Myocyte (in vitro differentiated cells): Measurements from ENCODE around the gene CAPN13. TPM values are rescaled to one million over a fixed set of nuclear protein-coding genes. Genes with fewer than 3 reads are reported as not detected.

Experiments used
- DNase-seq: peaks from one replicate; pipeline ENCODE4 v3.0.0-alpha.2; 2012; ENCODE audit warnings: low read depth
- total RNA-seq: library from RNA; depleted of rRNA; stranded (reverse); fragments of >200 nt; gene quantifications from 2 replicates; pipeline ENCODE4 v1.2.3, GENCODE V29; 2014

Gene CAPN13
- total RNA-seq, 1 donor from 2014 or later: not detected

DNA sequence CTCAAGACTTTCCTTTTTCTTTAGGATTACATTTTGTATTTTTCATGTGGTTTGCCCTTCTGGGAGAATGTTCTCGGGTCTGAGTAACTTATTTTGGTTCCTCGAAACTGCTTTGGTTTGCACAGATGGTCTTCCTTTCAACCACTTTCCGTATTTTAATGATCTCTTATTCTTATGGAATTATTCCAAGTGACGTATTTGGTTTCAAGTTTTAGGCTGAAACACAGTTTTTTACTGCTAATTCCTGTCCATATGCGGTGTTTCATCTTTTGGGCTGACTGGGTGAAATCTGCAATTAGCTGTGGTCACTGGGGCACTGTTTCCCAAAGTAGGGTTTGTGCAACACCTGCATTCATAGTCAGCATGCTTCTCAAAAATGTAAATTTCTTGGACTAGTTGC is 122.7 kb downstream of the CAPN13 start:
- no peak for DNase-seq

DNA sequence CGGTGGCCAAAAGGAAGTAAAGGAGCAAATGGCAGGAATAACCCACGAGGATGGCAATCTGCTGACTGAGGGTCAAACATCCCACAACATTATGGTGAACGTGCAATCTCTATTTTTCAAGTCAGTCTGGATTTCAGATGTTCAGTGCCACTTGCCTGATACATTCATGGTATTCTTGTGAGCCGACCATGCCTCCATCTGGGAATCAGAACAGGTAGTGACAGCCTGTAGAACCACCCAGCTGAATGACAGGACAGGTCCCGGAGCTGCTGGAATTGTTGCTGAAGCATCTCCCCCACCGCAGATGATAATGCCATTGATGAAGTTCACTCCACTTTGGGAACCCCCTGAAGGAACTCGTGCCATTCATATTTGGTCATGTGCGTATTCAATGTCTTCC is 123.2 kb downstream of the CAPN13 start:
- no peak for DNase-seq

DNA sequence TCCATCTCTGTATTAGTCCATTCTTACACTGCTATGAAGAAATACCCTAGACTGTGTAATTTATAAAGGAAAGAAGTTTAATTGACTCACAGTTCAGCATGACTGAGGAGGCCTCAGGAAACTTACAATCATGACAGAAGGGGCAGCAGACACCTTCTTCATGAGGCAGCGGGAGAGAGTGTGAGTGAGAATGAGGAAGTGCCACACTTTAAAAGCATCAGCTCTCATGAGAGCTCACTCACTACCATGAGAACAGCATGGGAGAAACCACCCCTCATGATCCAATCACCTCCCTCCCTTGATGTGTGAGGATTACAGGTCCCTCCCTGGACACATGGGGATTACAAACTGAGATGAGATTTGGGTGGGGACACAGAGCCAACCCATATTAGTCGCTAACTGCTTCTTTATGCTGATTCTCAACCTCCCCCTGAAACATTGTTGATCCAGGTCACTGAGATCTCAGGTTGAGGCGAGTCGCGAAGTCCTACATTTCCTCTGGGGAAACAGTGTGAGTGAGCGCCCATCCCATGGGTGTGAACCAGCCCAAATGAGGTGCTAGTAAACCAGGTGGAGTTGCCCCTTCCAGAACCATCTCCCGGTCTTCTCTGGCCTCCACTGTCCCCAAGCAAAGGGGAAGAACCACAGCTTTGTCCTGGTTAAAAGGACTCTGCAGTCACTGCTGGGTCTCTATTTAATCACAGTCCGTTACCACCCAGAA is 123.8 kb downstream of the CAPN13 start:
- DNase-seq: no peak

DNA sequence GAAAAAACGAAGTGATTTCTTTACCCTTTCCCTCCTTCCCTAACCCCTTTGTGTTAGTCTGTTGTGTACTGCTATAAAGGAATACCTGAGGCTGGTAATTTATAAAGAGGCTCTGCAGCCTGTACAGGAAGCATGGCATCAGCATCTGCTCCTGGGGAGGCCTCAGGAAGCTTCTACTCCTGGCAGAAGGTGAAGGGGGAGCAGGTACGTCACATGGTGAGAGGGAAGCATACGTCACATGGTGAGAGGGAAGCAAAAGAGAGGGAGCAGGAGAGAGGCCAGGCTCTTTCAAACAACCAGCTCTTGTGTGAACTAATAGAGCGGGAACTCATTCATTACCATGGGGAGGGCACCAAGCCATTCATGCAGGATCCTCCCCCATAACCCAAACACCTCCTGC is 126.2 kb downstream of the CAPN13 start:
- no peak for DNase-seq

- no peak for DNase-seq
These were observed 127.1 kb downstream of the CAPN13 start for GRCh38 chr2:30680121-30680520.

- no peak for DNase-seq
These were observed 127.7 kb downstream of the CAPN13 start for GRCh38 chr2:30679426-30680088.

DNA sequence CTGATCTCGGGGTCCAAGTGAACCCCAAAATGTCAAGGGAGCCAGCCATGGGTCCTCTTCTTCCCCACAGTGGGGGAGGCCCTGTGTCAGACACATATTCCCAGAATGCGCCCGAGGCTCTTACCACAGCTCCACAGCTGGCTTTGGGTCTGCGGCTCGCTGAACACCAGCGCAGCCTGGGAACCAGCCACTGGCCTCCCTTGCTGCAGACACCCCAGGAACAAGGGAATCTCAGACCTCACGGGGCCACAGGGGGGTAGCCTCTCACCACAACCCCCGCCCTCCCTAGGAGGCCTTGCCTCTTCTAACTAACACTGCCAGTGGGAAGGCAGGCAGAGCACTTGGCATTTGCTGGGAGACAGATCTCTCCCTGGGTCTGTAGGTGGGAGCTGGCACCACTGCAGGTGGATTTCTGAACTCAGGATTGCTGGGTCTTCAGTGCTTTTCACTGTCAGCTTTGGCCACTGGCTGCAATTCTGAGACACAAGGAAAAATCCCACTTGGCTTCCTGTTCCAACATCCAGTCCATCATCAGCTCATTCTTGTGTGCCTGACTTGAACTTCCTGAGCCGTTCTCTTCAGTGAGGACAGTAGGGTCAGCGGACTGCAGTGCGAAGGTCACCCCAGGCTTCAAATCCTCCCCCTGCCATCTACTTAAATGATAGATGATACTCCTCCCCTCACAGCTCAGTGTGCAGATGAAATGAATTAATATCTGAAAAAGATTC is 128.7 kb downstream of the CAPN13 start:
- DNase-seq: no peak

DNA sequence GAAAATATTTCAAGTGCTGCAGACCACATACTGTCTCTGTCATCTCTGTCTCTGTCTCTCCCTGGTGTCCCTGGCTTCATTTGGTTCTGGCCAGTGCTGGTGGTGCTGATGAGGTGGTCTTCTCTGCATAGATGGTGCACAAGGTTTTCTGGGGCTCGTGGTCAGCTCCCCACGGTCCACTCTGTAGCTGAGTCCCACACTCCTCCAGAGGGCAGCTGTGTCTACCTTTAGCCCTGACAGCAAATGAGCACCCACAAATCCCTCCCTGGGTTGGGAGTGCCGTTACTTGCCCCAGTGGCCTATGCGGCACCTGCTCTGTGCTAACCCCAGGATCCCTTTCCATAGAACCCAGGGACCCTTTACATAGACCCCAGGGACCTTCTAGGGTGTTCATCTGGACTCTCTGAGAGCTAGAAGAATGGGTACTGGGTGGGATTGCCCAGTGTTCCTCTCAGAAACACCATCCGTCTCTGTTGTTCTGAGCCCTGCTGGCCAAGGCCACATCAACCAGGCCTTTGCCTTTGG is 129.3 kb downstream of the CAPN13 start:
- DNase-seq: no peak

DNA sequence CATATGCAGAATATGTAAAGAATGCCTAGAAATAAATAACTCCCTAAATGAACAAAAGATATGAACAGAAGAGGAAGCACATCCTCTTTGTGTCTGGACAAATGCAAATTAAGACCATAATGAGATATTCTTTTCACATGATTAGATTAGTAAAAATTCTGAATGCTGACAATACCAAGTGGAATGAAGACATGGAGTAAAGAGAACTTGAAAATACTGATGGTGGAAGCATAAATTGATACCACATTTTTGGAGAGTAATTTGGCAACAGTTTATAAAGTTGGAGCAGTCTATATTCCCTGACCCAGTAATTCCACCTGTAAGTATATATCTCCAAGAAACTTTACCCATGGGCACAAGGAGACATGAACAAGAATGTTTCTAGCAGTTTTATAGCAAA is 130.0 kb downstream of the CAPN13 start:
- no peak for DNase-seq

DNA sequence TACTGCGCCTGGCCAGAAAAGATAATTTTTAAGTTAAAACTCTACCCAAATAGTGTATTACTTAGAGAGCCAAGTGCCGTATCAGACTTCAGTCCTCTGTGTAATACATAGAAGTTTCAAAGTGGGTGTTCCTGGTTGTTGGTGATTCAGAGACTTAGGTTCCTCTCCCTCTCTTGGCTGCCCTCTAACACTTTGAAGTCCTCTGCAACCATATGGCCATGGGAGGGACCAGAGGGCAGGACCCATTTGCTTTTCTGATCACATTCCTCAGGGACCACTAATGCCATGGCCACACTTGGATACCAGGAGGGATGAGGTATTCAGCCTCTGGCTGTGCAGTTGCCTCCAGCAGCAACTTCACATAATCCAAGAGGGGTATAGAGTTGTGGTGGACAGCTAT is 131.5 kb downstream of the CAPN13 start:
- peak; percentile 53 for DNase-seq

GRCh38 chr2:30673127-30673526 is 134.1 kb downstream of the CAPN13 start:
- no peak for DNase-seq
